H1 (cell line): ENCODE data around the gene ALOX12. TPM values are rescaled to one million over a fixed set of nuclear protein-coding genes. Genes with fewer than 3 reads are reported as not detected.
A peak's percentile ranks its signal among the peaks of the same experiment; 100 is the strongest.

ENCODE experiments used
- CTCF ChIA-PET: fragments of 300-600 bp; sonication (Branson Sonifier 250); formaldehyde crosslinking; loops from one replicate; lab custom pipeline; 2021; ENCODE audit not compliant: partially characterized antibody; lab: Charles Lee
- POLR2A ChIA-PET: fragments of 300-600 bp; sonication (Branson Sonifier 250); formaldehyde crosslinking; loops from one replicate; lab custom pipeline; 2021; ENCODE audit warnings: inconsistent platforms; ENCODE audit not compliant: partially characterized antibody; lab: Charles Lee
- DNase-seq, 2 experiments: peaks; one replicate each; pipeline versions ENCODE4 v3.0.0 to v3.0.0-alpha.2; 2010 to 2022; ENCODE audit warnings: low spot score in 2 of 2, low read depth in 1 of 2, mixed read lengths in 1 of 2
- FAIRE-seq: peaks from 2 replicates; lab custom pipeline; 2011; peaks lifted over from hg19 to GRCh38; lab: Jason Lieb, UNC
- H2AFZ ChIP-seq: 2 replicates; pipeline ENCODE4 v1.8.1; 2012; ENCODE audit warnings: low read length, inconsistent platforms
- H2AK5ac ChIP-seq: 2 replicates; pipeline ENCODE4 v1.6.1; 2013; ENCODE audit warnings: low read depth, low read length
- H2BK120ac ChIP-seq: replicated peaks from 2 replicates; pipeline ENCODE3; 2013; ENCODE audit warnings: low read depth, low read length, inconsistent platforms
- H2BK12ac ChIP-seq: 2 replicates; pipeline ENCODE4 v1.6.1; 2013; ENCODE audit warnings: low read depth, low read length
- H2BK15ac ChIP-seq: 2 replicates; pipeline ENCODE4 v1.6.1; 2013; ENCODE audit warnings: low read length
- H2BK20ac ChIP-seq: 2 replicates; pipeline ENCODE4 v1.6.1; 2013; ENCODE audit warnings: low read length
- H2BK5ac ChIP-seq: 2 replicates; pipeline ENCODE4 v1.6.1; 2013; ENCODE audit warnings: low read depth, low read length
- H3K14ac ChIP-seq: 2 replicates; pipeline ENCODE4 v1.6.1; 2013; ENCODE audit warnings: inconsistent platforms; ENCODE audit not compliant: insufficient read length
- H3K18ac ChIP-seq: 2 replicates; pipeline ENCODE4 v1.6.1; 2013; ENCODE audit warnings: low read length; ENCODE audit errors: extremely low read depth
- H3K23ac ChIP-seq: 2 replicates; pipeline ENCODE4 v1.6.1; 2013; ENCODE audit warnings: inconsistent platforms; ENCODE audit not compliant: insufficient read length
- H3K23me2 ChIP-seq: 2 replicates; pipeline ENCODE4 v1.6.1; 2013; ENCODE audit warnings: low read depth, low read length
- H3K27ac ChIP-seq: 2 replicates; pipeline ENCODE4 v1.6.1; 2011; ENCODE audit warnings: low read depth, low read length, inconsistent platforms
- H3K27me3 ChIP-seq, 4 experiments: replicated peaks in 1 of 4; 1 replicate in 1 of 4; 2 replicates in 3 of 4; pipeline versions ENCODE4 v1.6.1 to v1.8.1; 2011 to 2013; ENCODE audit warnings: low read length in 3 of 4, mild to moderate bottlenecking in 3 of 4, inconsistent platforms in 2 of 4, mixed read lengths in 2 of 4, moderate library complexity in 1 of 4; ENCODE audit not compliant: control insufficient read depth in 3 of 4, insufficient read depth in 3 of 4; ENCODE audit errors: extremely low read depth in 1 of 4
- H3K36me3 ChIP-seq, 4 experiments: 2 replicates each; pipeline versions ENCODE4 v1.6.1 to v1.8.1; 2011 to 2013; ENCODE audit warnings: mild to moderate bottlenecking in 4 of 4, low read length in 3 of 4, moderate library complexity in 2 of 4, control low read depth in 1 of 4, inconsistent platforms in 1 of 4; ENCODE audit not compliant: insufficient read depth in 4 of 4, control insufficient read depth in 2 of 4
- H3K4ac ChIP-seq: replicated peaks from 2 replicates; pipeline ENCODE3; 2013; ENCODE audit warnings: low read length, low read depth, mixed read lengths, inconsistent platforms; ENCODE audit not compliant: insufficient read length
- H3K4me1 ChIP-seq, 4 experiments: replicated peaks in 1 of 4; 1 replicate in 1 of 4; 2 replicates in 3 of 4; pipeline versions ENCODE4 v1.6.1 to v1.8.1; 2011 to 2013; ENCODE audit warnings: low read length in 3 of 4, inconsistent platforms in 2 of 4, mixed read lengths in 1 of 4; ENCODE audit not compliant: insufficient read depth in 4 of 4, control insufficient read depth in 3 of 4
- H3K4me2 ChIP-seq, 2 experiments: 2 replicates each; pipeline versions ENCODE4 v1.6.1 to v1.8.1; 2011 to 2013; ENCODE audit warnings: low read depth in 2 of 2, low read length in 2 of 2, control low read depth in 1 of 2, inconsistent platforms in 1 of 2, mild to moderate bottlenecking in 1 of 2; ENCODE audit not compliant: insufficient read depth in 1 of 2
- H3K4me3 ChIP-seq, 4 experiments: fragments of 200-600, 300-600 bp in 1 of 4; sonication (generic), shearing (Covaris generic), sonication (Bioruptor Twin) in 1 of 4; 2 replicates each; pipeline versions ENCODE4 v1.5.1 to v1.8.1; 2011 to 2016; ENCODE audit warnings: low read length in 4 of 4, low read depth in 3 of 4, control low read depth in 2 of 4, inconsistent platforms in 2 of 4, mild to moderate bottlenecking in 2 of 4, mixed read lengths in 1 of 4, moderate library complexity in 1 of 4; ENCODE audit not compliant: insufficient read depth in 2 of 4; ENCODE audit errors: extremely low read depth in 1 of 4
- H3K56ac ChIP-seq: replicated peaks from 2 replicates; pipeline ENCODE3; 2013; ENCODE audit warnings: low read depth, mild to moderate bottlenecking, mixed read lengths, low read length, inconsistent platforms; ENCODE audit not compliant: insufficient read length
- H3K79me1 ChIP-seq: 2 replicates; pipeline ENCODE4 v1.6.1; 2013; ENCODE audit warnings: low read depth, low read length, control low read depth
- H3K79me2 ChIP-seq, 2 experiments: 2 replicates each; pipeline versions ENCODE4 v1.6.1 to v1.8.1; 2012 to 2013; ENCODE audit warnings: low read length in 2 of 2, mild to moderate bottlenecking in 2 of 2, inconsistent platforms in 1 of 2; ENCODE audit not compliant: insufficient read depth in 2 of 2, control insufficient read depth in 1 of 2
- H3K9ac ChIP-seq, 4 experiments: replicated peaks in 1 of 4; 1 replicate in 1 of 4; 2 replicates in 3 of 4; pipeline versions ENCODE4 v1.6.1 to v1.8.1; 2011 to 2013; ENCODE audit warnings: low read depth in 3 of 4, low read length in 3 of 4, control low read depth in 2 of 4, mild to moderate bottlenecking in 2 of 4, moderate library complexity in 2 of 4, inconsistent platforms in 1 of 4; ENCODE audit errors: extremely low read depth in 1 of 4
- H3K9me3 ChIP-seq, 2 experiments: 2 replicates each; pipeline versions ENCODE4 v1.6.1 to v1.8.1; 2012 to 2013; ENCODE audit warnings: mild to moderate bottlenecking in 2 of 2, moderate library complexity in 2 of 2, control low read depth in 1 of 2, inconsistent platforms in 1 of 2, low read depth in 1 of 2, low read length in 1 of 2, mixed read lengths in 1 of 2; ENCODE audit not compliant: insufficient read depth in 2 of 2
- H4K20me1 ChIP-seq, 2 experiments: replicated peaks in 1 of 2; 2 replicates each; pipeline versions ENCODE3 to v1.8.1; 2011 to 2013; ENCODE audit warnings: inconsistent platforms in 2 of 2, low read length in 2 of 2, mild to moderate bottlenecking in 1 of 2; ENCODE audit not compliant: insufficient read depth in 2 of 2, control insufficient read depth in 1 of 2
- H4K5ac ChIP-seq: 2 replicates; pipeline ENCODE4 v1.6.1; 2013; ENCODE audit warnings: low read length, low read depth, mixed read lengths, inconsistent platforms; ENCODE audit not compliant: insufficient read length
- H4K8ac ChIP-seq: 2 replicates; pipeline ENCODE4 v1.8.0; 2013; ENCODE audit warnings: mild to moderate bottlenecking, moderate library complexity, low read length, inconsistent platforms; ENCODE audit not compliant: insufficient read depth; ENCODE audit errors: extremely low read depth
- H4K91ac ChIP-seq: replicated peaks from 2 replicates; pipeline ENCODE3; 2013; ENCODE audit warnings: low read length, mixed read lengths, inconsistent platforms; ENCODE audit not compliant: insufficient read length
- ASH2L ChIP-seq: fragments of 200-600, 300-600 bp; sonication (generic); IDR thresholded peaks from one replicate; pipeline ENCODE4 v1.7.1; 2017; ENCODE audit warnings: low read length
- CTBP2 ChIP-seq: IDR thresholded peaks from 2 replicates; pipeline ENCODE4 v1.7.0; 2011; ENCODE audit warnings: borderline replicate concordance, mild to moderate bottlenecking, moderate library complexity, mixed read lengths, low read length; ENCODE audit not compliant: insufficient read depth, insufficient read length
- FOSL1 ChIP-seq: IDR thresholded peaks from 2 replicates; pipeline ENCODE4 v1.6.1; 2011; ENCODE audit warnings: mild to moderate bottlenecking, low read depth, low read length, moderate library complexity; ENCODE audit not compliant: insufficient read depth
- GTF2F1 ChIP-seq: IDR thresholded peaks from 2 replicates; pipeline ENCODE4 v1.6.1; 2012; ENCODE audit warnings: low read depth, low read length, improper control_type of control experiment, borderline replicate concordance
- HDAC6 ChIP-seq: IDR thresholded peaks from one replicate; pipeline ENCODE4 v1.7.1; 2012; ENCODE audit warnings: low read depth, mild to moderate bottlenecking, inconsistent platforms, low read length, moderate library complexity
- JUN ChIP-seq: IDR thresholded peaks from 2 replicates; pipeline ENCODE4 v1.6.1; 2011; ENCODE audit warnings: low read depth, mild to moderate bottlenecking, improper control_type of control experiment, low read length
- KDM4A ChIP-seq: IDR thresholded peaks from one replicate; pipeline ENCODE4 v1.7.1; 2012; ENCODE audit warnings: low read depth, mild to moderate bottlenecking, moderate library complexity, low read length, inconsistent platforms; ENCODE audit not compliant: severe bottlenecking
- SUZ12 ChIP-seq: fragments of 200-600 bp; sonication (generic); IDR thresholded peaks from 2 replicates; pipeline ENCODE4 v1.6.1; 2012; ENCODE audit warnings: mild to moderate bottlenecking, inconsistent platforms, low read length, moderate library complexity, mixed read lengths
- TBP ChIP-seq: IDR thresholded peaks from 2 replicates; pipeline ENCODE4 v1.6.1; 2011; ENCODE audit warnings: low read depth, low read length, improper control_type of control experiment
- WGBS, 2 experiments: shearing (Covaris generic) in 1 of 2; methylation state at CpG; one replicate each; pipeline versions ENCODE4 v1.1.6 to v1.1.7; 2013 to 2015; ENCODE audit warnings: low lambda C conversion rate in 2 of 2, mixed read lengths in 2 of 2, inconsistent platforms in 1 of 2, low coverage in 1 of 2, missing lambda C conversion rate in 1 of 2; ENCODE audit not compliant: insufficient replicate concordance in 2 of 2, insufficient coverage in 1 of 2, insufficient read length in 1 of 2; ENCODE audit errors: extremely low coverage in 1 of 2, missing lambda C conversion rate in 1 of 2; 5-methylcytosine and 5-hydroxymethylcytosine counted together
- polyA plus RNA-seq, 7 experiments: library from polyadenylated mRNA; depleted of rRNA in 3 of 7; stranded (reverse) in 5 of 7; unstranded in 2 of 7; fragments of >200 nt in 5 of 7; fragments of 200-250 nt in 2 of 7; gene quantifications; 1 replicate in 5 of 7; 2 replicates in 1 of 7; 4 replicates in 1 of 7; pipeline versions ENCODE4 v1.2.1 to v1.2.3, GENCODE V29; 2011 to 2013; ENCODE audit warnings: missing spikeins in 2 of 7, mixed read lengths in 2 of 7
- total RNA-seq: library from RNA; stranded (reverse); fragmentation: NEBNext Ultra II Directional; extraction: Animal tissue kit (Norgen Biotek cat#: 25700); gene quantifications from 2 replicates; pipeline ENCODE4 v1.2.1, GENCODE V29; 2021
- TF ChIP-seq, protein P1 (sequence below): IDR thresholded peaks from 2 replicates; pipeline ENCODE4 v1.6.1; 2012; ENCODE audit warnings: inconsistent platforms

The ALOX12 gene
- total and polyA plus RNA-seq, 2 of the 8 experiments (the other 6 are each of a cell fraction or from before 2014, with no cell fraction given), result 1.4 to 2.0 TPM

DNA sequence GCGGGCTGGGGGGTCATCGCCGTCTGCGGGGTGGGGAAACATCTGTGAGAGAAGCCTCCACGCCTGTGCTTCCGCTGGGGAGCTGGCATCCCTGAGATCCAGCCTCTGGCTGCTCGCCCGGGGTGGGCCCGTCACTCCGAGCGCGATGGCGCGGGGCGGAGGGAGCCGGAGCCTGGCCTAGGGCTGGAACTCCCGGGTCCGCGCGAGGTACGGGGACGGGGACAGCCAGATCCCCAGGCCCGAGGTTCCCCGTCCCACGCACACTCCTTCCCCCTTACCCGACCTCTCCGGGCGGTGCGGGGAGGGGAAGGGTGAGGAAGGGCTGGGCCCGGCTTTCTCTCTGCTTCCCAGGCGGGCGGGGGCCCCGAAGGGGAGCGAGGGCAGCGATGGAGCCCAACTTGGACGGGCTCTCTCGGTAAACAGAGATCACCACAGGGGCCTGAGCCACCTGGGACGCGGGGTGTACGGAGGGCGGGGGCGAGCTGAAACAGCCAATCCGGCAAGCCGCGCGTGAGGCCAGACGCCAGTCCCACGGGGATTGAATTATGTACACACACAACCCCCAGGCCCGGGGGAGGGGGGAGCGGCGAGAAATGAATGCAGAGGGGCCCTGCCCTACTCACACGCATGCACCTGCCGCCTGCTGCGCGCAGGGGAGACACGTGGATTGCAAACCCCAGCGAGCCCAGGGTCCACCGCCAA, 47.8 kb downstream of the ALOX12 start, which contains the start of gene SLC16A11:
SLC16A11 (minus strand) TSS at position 596 of the 702 bp plus-strand sequence; CDS start at position 17, 579 bp downstream.
- peaks cover 0 to 9% of the 10 kb centered on the region in 2 experiments for H4K20me1 ChIP-seq
- POLR2A ChIA-PET, result interaction anchor here (0.6 to 3.0 kb wide), 3 partner anchors 20 to 195 kb away, joined by 3 to 13 read pairs (median 4); partner anchors contain the start of gene PHF23
- no peak within 1 kb of the TSS for H4K5ac ChIP-seq
- H2BK15ac ChIP-seq, result peak within 1 kb of the TSS; percentile 46; the same call in 1 of the 2 replicates
- H2AFZ ChIP-seq, result peak within 1 kb of the TSS; percentile 37; the same call in 1 of the 2 replicates
- H3K56ac ChIP-seq, result peak within 1 kb of the TSS; percentile 7
- no peak within 1 kb of the TSS for H2BK120ac ChIP-seq
- peaks cover 0 to 18% (median 17%) of the 10 kb centered on the region in 4 experiments; a peak in 6 of 7 replicates for H3K4me1 ChIP-seq
- H3K4ac ChIP-seq, result peak within 1 kb of the TSS; percentile 66
- H3K9me3 ChIP-seq, result no peaks in the 10 kb centered on the region
- H3K23ac ChIP-seq, result no peak within 1 kb of the TSS
- no peak within 1 kb of the TSS for H4K91ac ChIP-seq
- no peak within 1 kb of the TSS for H3K14ac ChIP-seq
- FAIRE-seq (no peak), DNase-seq (peak in 1 of 2 experiments; percentile 75)
- CTCF ChIA-PET, result interaction anchor here (0.8 to 17.5 kb wide), 8 partner anchors 11 to 171 kb away, joined by 3 to 434 read pairs (median 24); partner anchors contain the start of gene ASGR1
- no peak within 1 kb of the TSS for H2AK5ac ChIP-seq
- H3K4me3 ChIP-seq, result peak within 1 kb of the TSS; percentile 37 to 66 (median 47)
- no peaks in the 10 kb centered on the region for H3K79me2 ChIP-seq
- peaks cover 3 to 33% (median 32%) of the 10 kb centered on the region in 4 experiments for H3K27me3 ChIP-seq
- H2BK5ac ChIP-seq, result no peak within 1 kb of the TSS
- H3K18ac ChIP-seq, result peak within 1 kb of the TSS; percentile 71
- H3K36me3 ChIP-seq, result no peaks in the 10 kb centered on the region
- no peak within 1 kb of the TSS for H2BK12ac ChIP-seq
- peaks cover 32% of the 10 kb centered on the region; the same call in 1 of the 2 replicates for H3K23me2 ChIP-seq
- H3K27ac ChIP-seq, result no peak within 1 kb of the TSS
- H3K9ac ChIP-seq, result no peak within 1 kb of the TSS
- WGBS, 2 experiments, result 5% methylated on average over 25 of the region's 58 CpGs; no CpG with 5 or more reads in 1 of the 2 experiments
- no peak within 1 kb of the TSS for H2BK20ac ChIP-seq
- peak within 1 kb of the TSS; percentile 93 to 94 for H3K4me2 ChIP-seq
- no peaks in the 10 kb centered on the region for H3K79me1 ChIP-seq
- peak within 1 kb of the TSS; percentile 87 for H4K8ac ChIP-seq
- TF ChIP-seq TBP (no peak), SUZ12 (0 out of 2 replicates have a peak, but pooled peaks have one; percentile 46), CTBP2 (peak; percentile 42), KDM4A (peak; percentile 38), FOSL1 (no peak), JUN (no peak), GTF2F1 (no peak), HDAC6 (no peak), ASH2L (no peak)
- TF ChIP-seq, protein P1, sequence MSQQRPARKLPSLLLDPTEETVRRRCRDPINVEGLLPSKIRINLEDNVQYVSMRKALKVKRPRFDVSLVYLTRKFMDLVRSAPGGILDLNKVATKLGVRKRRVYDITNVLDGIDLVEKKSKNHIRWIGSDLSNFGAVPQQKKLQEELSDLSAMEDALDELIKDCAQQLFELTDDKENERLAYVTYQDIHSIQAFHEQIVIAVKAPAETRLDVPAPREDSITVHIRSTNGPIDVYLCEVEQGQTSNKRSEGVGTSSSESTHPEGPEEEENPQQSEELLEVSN, result 0 out of 2 replicates have a peak, but pooled peaks have one; percentile 5
